SK-N-MC (cell line): ENCODE results near the gene PCSK6.

Source experiments
- EZH2 ChIP-seq: fragments of 200-600 bp; sonication (generic); IDR thresholded peaks from one replicate; pipeline ENCODE4 v1.6.1; 2017; ENCODE audit warnings: antibody characterized with exemption
- POLR2AphosphoS5 ChIP-seq: IDR thresholded peaks from 2 replicates; pipeline ENCODE4 v1.6.1; 2012; ENCODE audit warnings: mild to moderate bottlenecking, low read depth, low read length, borderline replicate concordance

GRCh38 chr15:101406526-101407195, 82.8 kb downstream of the PCSK6 start:
- TF ChIP-seq POLR2AphosphoS5 (no peak), EZH2 (no peak)
